ENCODE data around the gene CMTM6. TPM values are rescaled to one million over a fixed set of nuclear protein-coding genes. Genes with fewer than 3 reads are reported as not detected.
"Not testable (repeated sequence)": the region's sequence is repeated elsewhere in the genome, so short reads cannot be mapped to it uniquely, and the experiment has no call there.

Gene CMTM6
- polyA plus RNA-seq, 1 donor = 19.8 TPM

- DNase-seq = not testable (repeated sequence)
Measured at GRCh38 chr3:32464726-32465125, 37.9 kb downstream of the CMTM6 start.

- not testable (repeated sequence) for DNase-seq
Measured at GRCh38 chr3:32463415-32463814, 39.2 kb downstream of the CMTM6 start.

GRCh38 chr3:32462191-32462986, 40.3 kb downstream of the CMTM6 start:
- DNase-seq = not testable (repeated sequence)

- not testable (repeated sequence) for DNase-seq
Measured at GRCh38 chr3:32460817-32461496, 41.7 kb downstream of the CMTM6 start.

- no peak for DNase-seq
Measured at GRCh38 chr3:32460031-32460749, 42.5 kb downstream of the CMTM6 start.

GRCh38 chr3:32459450-32459849, 43.2 kb downstream of the CMTM6 start:
- no peak for DNase-seq

GRCh38 chr3:32457971-32458471, 44.6 kb downstream of the CMTM6 start:
- DNase-seq = no peak

GRCh38 chr3:32456429-32457130, 46.1 kb downstream of the CMTM6 start:
- DNase-seq = no peak

- DNase-seq = no peak
Measured at GRCh38 chr3:32455609-32456428, 46.8 kb downstream of the CMTM6 start.

GRCh38 chr3:32454731-32455608, 47.7 kb downstream of the CMTM6 start:
- no peak for DNase-seq

GRCh38 chr3:32454111-32454510, 48.5 kb downstream of the CMTM6 start:
- no peak for DNase-seq

- no peak for DNase-seq
Measured at GRCh38 chr3:32453346-32453745, 49.3 kb downstream of the CMTM6 start.

- DNase-seq = no peak
Measured at GRCh38 chr3:32452009-32452408, 50.6 kb downstream of the CMTM6 start.

- no peak for DNase-seq
Measured at GRCh38 chr3:32450992-32451659, 51.5 kb downstream of the CMTM6 start.

GRCh38 chr3:32450426-32450825, 52.2 kb downstream of the CMTM6 start:
- DNase-seq = no peak

GRCh38 chr3:32449691-32450090, 53.0 kb downstream of the CMTM6 start:
- no peak for DNase-seq

- no peak for DNase-seq
Measured at GRCh38 chr3:32448686-32449474, 53.8 kb downstream of the CMTM6 start.

GRCh38 chr3:32447865-32448400, 54.7 kb downstream of the CMTM6 start:
- DNase-seq = no peak

- DNase-seq = no peak
Measured at GRCh38 chr3:32443478-32443877, 59.2 kb downstream of the CMTM6 start.

Measured in hindlimb muscle (tissue), 1 donor.